OCI-LY7 (cell line): ENCODE measurements around the gene MTUS2. TPM values are rescaled to one million over a fixed set of nuclear protein-coding genes. Genes with fewer than 3 reads are reported as not detected.

Experiments used
- BruUV-seq: library from RNA; stranded (reverse); fragments of 400-500 nt; replicated peaks from 2 replicates; lab custom pipeline; 2021; lab: Mats Ljungman, UMichigan
- CTCF ChIA-PET: fragments of 300-600 bp; sonication (Branson Sonifier 250); formaldehyde crosslinking; loops from one replicate; lab custom pipeline; 2022; ENCODE audit warnings: antibody characterized with exemption; ENCODE audit not compliant: unreplicated experiment; lab: Charles Lee
- POLR2A ChIA-PET: fragments of 300-600 bp; sonication (Branson Sonifier 250); formaldehyde crosslinking; loops from one replicate; lab custom pipeline; 2022; ENCODE audit warnings: antibody characterized with exemption; lab: Charles Lee
- DNase-seq: peaks from one replicate; pipeline ENCODE4 v3.0.0-alpha.2; 2015; ENCODE audit warnings: low spot score
- H2AFZ ChIP-seq: fragments of 200-600 bp; sonication (generic), shearing (Covaris generic); 2 replicates; pipeline ENCODE4 v1.6.1; 2014; ENCODE audit warnings: mild to moderate bottlenecking, antibody characterized with exemption, low read length, moderate library complexity
- H3K27ac ChIP-seq: fragments of 200-600 bp; sonication (generic); 2 replicates; pipeline ENCODE4 v1.5.1; 2014; ENCODE audit warnings: mixed run types, low read depth, mild to moderate bottlenecking, moderate library complexity, low read length, inconsistent platforms; ENCODE audit not compliant: poor library complexity, severe bottlenecking
- H3K36me3 ChIP-seq: fragments of 200-600 bp; sonication (generic); 2 replicates; pipeline ENCODE4 v1.6.1; 2014; ENCODE audit warnings: mild to moderate bottlenecking, antibody characterized with exemption, low read length, moderate library complexity, mixed read lengths; ENCODE audit not compliant: insufficient read depth
- H3K4me1 ChIP-seq: fragments of 200-600 bp; sonication (generic); 2 replicates; pipeline ENCODE4 v1.5.1; 2014; ENCODE audit warnings: mild to moderate bottlenecking, low read length; ENCODE audit not compliant: insufficient read depth, poor library complexity, severe bottlenecking
- H3K4me2 ChIP-seq: fragments of 200-600 bp; sonication (generic); 2 replicates; pipeline ENCODE4 v1.6.1; 2014; ENCODE audit warnings: mild to moderate bottlenecking, low read length
- H3K4me3 ChIP-seq: fragments of 200-600 bp; sonication (generic); 2 replicates; pipeline ENCODE4 v1.5.1; 2014; ENCODE audit warnings: mild to moderate bottlenecking, low read depth, low read length; ENCODE audit not compliant: poor library complexity, severe bottlenecking
- H3K79me2 ChIP-seq: fragments of 200-600 bp; sonication (generic); 2 replicates; pipeline ENCODE4 v1.6.1; 2016; ENCODE audit warnings: low read depth, mild to moderate bottlenecking, low read length, moderate library complexity, mixed read lengths; ENCODE audit not compliant: insufficient read depth
- H3K9me2 ChIP-seq: fragments of 200-600 bp; sonication (generic); 2 replicates; pipeline ENCODE4 v1.6.1; 2016; ENCODE audit warnings: mild to moderate bottlenecking, low read length, mixed read lengths; ENCODE audit not compliant: insufficient read depth
- H3K9me3 ChIP-seq: fragments of 200-600 bp; sonication (generic); 2 replicates; pipeline ENCODE4 v1.6.1; 2014; ENCODE audit warnings: mild to moderate bottlenecking, mixed run types, low read length, mixed read lengths
- H4K20me1 ChIP-seq: fragments of 200-600 bp; sonication (generic); 2 replicates; pipeline ENCODE4 v1.6.1; 2014; ENCODE audit warnings: mild to moderate bottlenecking, antibody characterized with exemption, low read length, moderate library complexity, mixed read lengths; ENCODE audit not compliant: insufficient read depth
- EZH2phosphoT487 ChIP-seq: fragments of 200-600 bp; sonication (generic); IDR thresholded peaks from 2 replicates; pipeline ENCODE4 v1.6.1; 2018; ENCODE audit warnings: low read depth, borderline replicate concordance, mild to moderate bottlenecking, mixed run types, antibody characterized with exemption, low read length, moderate library complexity, mixed read lengths
- intact Hi-C: fragments of 100-400 bp; cut with micrococcal nuclease; formaldehyde crosslinking; loops from one replicate; pipeline ENCODE4 v1.10.0; 2022; ENCODE audit not compliant: unreplicated experiment
- total RNA-seq, 2 experiments: library from RNA; depleted of rRNA in 1 of 2; stranded (reverse); fragments of >200 nt in 1 of 2; shearing (Covaris generic) in 1 of 2; gene quantifications; 2 replicates each; pipeline ENCODE4 v1.2.3, GENCODE V29; 2014 to 2022
- TF ChIP-seq, protein P1 (sequence below): fragments of 200-600 bp; sonication (generic); conservative IDR thresholded peaks from 2 replicates; pipeline ENCODE4 v1.5.1; 2014; ENCODE audit warnings: mild to moderate bottlenecking, antibody characterized with exemption, low read length, moderate library complexity, mixed read lengths

The MTUS2 gene
- total RNA-seq, 2 experiments from 2014 or later: 0.16 to 9.8 TPM

DNA sequence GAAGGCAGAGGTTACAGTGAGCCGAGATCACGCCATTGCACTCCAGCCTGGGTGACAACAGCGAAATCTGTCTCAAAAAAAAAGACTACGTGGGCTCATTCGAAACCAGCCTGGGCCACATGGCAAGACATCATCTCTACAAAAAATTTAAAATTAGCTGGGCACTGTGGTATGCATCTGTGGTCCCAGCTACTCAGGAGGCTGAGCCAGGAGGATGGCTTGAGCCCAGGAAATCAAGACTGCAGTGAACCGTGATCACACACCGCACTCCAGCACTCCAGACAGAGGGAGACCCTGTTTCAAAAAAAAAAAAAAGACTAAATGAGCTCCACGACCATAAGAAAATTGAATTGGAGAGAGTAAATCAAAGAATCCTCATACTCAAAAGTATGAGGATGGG, 722.2 kb downstream of the MTUS2 start:
- intact Hi-C loops: no loop called here
- POLR2A ChIA-PET: interaction anchor here (0.7 to 1.4 kb wide), 3 partner anchors 39 to 53 kb away, joined by 3 to 4 read pairs (median 3); partner anchors contain the start of gene SLC7A1

DNA sequence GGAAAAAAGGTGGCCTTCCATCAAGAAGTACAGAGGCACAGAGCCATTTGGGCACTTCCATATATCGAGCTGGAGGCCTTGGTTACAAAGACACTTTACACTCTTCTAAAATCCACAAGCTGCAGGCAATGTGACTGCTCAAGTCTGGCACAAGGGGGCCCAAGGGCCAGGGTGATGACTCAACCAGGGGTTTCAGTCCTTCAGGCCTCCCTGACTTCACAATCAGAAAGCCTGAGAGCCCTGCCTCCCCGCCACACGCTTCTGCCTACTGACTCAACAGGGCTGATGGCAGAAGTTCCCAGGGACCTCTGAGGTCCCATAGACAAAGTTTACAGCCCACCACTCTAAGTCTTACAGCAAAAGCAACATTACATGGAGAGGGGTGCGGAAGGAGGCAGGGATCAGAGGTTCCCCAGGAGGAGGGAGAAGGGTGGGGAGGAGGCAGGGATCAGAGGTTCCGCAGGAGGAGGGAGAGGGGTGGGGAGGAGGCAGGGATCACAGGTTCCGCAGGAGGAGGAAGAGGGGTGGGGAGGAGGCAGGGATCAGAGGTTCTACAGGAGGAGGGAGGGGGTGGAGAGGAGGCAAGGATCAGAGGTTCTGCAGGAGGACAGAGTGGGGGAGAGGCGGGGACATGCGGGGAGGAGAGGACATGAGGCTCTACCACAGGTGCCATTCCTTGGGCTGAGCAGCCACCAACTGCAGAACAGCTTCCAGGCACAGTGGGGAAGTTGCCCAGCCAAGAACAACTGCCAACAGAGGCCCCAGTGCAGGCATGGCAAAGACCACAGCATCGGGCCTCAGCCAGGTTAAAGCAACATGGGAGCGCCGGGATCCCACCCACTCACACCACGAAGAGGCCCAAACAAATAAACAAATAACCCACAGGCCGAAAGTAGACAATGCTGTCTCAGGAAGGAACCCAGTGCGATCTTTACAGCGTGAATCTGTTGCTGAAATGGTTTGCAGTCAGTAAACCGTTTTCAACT, 723.4 kb downstream of the MTUS2 start:
- DNase-seq: no peak
- CTCF ChIA-PET: no interaction called here
- intact Hi-C loops: no loop called here
- POLR2A ChIA-PET: interaction anchor here (0.7 to 1.4 kb wide), 3 partner anchors 37 to 52 kb away, joined by 3 to 4 read pairs (median 3); partner anchors contain the start of gene SLC7A1
- Histone ChIP-seq H3K4me1 (peaks cover 14% of the 10 kb centered on the region), H3K9me3 (no peaks in the 10 kb centered on the region), H3K4me2 (no peak overlapping the region), H2AFZ (no peak overlapping the region), H4K20me1 (peaks cover 24% of the 10 kb centered on the region; the same call in 1 of the 2 replicates), H3K36me3 (peaks cover 89% of the 10 kb centered on the region), H3K79me2 (peaks cover 71% of the 10 kb centered on the region), H3K9me2 (no peaks in the 10 kb centered on the region), H3K4me3 (no peak overlapping the region), H3K27ac (no peak overlapping the region)
- no TSS peak for BruUV-seq
- no peak for TF ChIP-seq EZH2phosphoT487
- TF ChIP-seq, protein P1, sequence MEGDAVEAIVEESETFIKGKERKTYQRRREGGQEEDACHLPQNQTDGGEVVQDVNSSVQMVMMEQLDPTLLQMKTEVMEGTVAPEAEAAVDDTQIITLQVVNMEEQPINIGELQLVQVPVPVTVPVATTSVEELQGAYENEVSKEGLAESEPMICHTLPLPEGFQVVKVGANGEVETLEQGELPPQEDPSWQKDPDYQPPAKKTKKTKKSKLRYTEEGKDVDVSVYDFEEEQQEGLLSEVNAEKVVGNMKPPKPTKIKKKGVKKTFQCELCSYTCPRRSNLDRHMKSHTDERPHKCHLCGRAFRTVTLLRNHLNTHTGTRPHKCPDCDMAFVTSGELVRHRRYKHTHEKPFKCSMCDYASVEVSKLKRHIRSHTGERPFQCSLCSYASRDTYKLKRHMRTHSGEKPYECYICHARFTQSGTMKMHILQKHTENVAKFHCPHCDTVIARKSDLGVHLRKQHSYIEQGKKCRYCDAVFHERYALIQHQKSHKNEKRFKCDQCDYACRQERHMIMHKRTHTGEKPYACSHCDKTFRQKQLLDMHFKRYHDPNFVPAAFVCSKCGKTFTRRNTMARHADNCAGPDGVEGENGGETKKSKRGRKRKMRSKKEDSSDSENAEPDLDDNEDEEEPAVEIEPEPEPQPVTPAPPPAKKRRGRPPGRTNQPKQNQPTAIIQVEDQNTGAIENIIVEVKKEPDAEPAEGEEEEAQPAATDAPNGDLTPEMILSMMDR: no peak

More for the DNA sequence above, 722.2 kb downstream of the MTUS2 start:
- Histone ChIP-seq H3K9me2 (no peaks in the 10 kb centered on the region), H2AFZ (no peak overlapping the region), H4K20me1 (peaks cover 30% of the 10 kb centered on the region; the same call in 1 of the 2 replicates), H3K27ac (no peak overlapping the region), H3K9me3 (no peaks in the 10 kb centered on the region), H3K4me2 (no peak overlapping the region), H3K36me3 (peaks cover 87% of the 10 kb centered on the region), H3K79me2 (peaks cover 62% of the 10 kb centered on the region), H3K4me3 (no peak overlapping the region), H3K4me1 (peaks cover 14% of the 10 kb centered on the region)
- DNase-seq: no peak
- TF ChIP-seq EZH2phosphoT487: no peak
- BruUV-seq: no TSS peak
- CTCF ChIA-PET: no interaction called here

DNA sequence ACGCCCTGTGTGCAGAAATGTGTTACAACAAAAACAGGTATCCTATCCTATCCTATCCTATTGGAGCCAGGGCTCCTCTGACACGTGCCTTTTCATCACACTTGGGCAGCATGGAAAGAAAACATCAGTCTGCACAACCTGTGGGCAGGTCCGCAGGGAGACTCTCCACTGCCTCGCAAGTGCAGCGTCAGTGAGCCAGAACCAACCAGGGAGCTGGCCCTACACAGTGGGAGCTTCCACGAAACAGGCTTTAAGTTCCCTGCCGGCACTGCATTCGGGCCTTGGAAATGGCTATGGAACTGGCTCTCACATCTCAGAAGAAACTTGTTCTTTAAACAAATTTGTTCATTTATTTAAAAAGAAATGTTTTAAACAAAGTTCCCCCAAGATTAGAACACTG, 725.8 kb downstream of the MTUS2 start:
- ChIA-PET CTCF (interaction anchor here (1.0 kb wide), 1 partner anchor 8 kb away, joined by 3 read pairs; no protein-coding TSS in a partner anchor), POLR2A (no interaction called here)
- H3K9me3 ChIP-seq: no peaks in the 10 kb centered on the region
- no peak overlapping the region for H3K4me2 ChIP-seq
- DNase-seq: no peak
- TF ChIP-seq EZH2phosphoT487: no peak
- TF ChIP-seq, protein P1: no peak
- no TSS peak for BruUV-seq
- H2AFZ ChIP-seq: no peak overlapping the region
- no peaks in the 10 kb centered on the region for H3K9me2 ChIP-seq
- H3K4me3 ChIP-seq: no peak overlapping the region
- peaks cover 67% of the 10 kb centered on the region for H3K79me2 ChIP-seq
- peaks cover 9% of the 10 kb centered on the region for H3K4me1 ChIP-seq
- H3K36me3 ChIP-seq: peaks cover 94% of the 10 kb centered on the region
- intact Hi-C loops: no loop called here
- no peak overlapping the region for H3K27ac ChIP-seq
- H4K20me1 ChIP-seq: peaks cover 19% of the 10 kb centered on the region; the same call in 1 of the 2 replicates
